IPS-NIHi7 (cell line): Measurements from ENCODE around the gene NUBPL.
"Not testable (repeated sequence)": the region's sequence is repeated elsewhere in the genome, so short reads cannot be mapped to it uniquely, and the experiment has no call there.

Experiments
- DNase-seq: peaks from one replicate; pipeline ENCODE4 v3.0.0; 2012; ENCODE audit warnings: mixed read lengths; ENCODE audit errors: extremely low spot score

NUBPL gene

GRCh38 chr14:31880935-31881334 lies 319.7 kb downstream of the NUBPL start:
- DNase-seq: peak; percentile 17

DNA sequence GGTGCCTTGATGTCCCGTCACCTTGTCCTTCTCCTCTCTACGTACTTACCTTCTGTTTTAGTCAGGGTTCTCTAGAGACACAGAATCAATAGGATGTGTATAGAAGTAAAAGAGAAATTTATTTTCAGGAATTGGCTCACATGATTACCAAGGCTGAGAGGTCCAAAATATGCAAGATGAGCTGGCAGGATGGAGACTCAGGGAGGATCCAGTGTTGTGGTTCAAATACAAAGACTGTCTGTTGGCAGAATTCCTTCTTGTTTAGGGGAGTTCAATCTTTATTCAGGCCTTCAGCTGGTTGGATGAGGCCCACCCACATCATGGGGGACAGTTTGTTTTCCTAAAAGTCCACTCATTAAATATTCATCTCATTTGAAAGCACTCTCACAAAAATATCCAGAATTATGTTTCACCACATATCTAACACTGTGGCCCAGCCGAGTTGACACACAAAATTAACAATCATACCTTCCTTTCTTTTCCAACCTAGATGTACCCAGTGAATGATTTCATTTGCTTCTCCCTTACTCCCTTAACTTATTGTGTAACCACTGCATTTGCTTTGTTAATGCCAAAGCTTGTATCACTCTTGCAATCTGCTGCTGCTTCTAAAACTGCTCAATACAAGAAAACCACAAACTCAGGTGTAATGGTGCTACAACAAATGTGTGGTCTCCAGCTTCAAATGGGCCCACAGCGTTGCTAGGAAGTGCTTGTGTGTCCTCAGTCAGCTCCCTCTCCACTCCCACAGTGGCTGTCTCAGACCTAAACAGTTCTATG lies 320.5 kb downstream of the NUBPL start:
- no peak for DNase-seq

GRCh38 chr14:31884238-31884637 lies 323.0 kb downstream of the NUBPL start:
- no peak for DNase-seq

DNA sequence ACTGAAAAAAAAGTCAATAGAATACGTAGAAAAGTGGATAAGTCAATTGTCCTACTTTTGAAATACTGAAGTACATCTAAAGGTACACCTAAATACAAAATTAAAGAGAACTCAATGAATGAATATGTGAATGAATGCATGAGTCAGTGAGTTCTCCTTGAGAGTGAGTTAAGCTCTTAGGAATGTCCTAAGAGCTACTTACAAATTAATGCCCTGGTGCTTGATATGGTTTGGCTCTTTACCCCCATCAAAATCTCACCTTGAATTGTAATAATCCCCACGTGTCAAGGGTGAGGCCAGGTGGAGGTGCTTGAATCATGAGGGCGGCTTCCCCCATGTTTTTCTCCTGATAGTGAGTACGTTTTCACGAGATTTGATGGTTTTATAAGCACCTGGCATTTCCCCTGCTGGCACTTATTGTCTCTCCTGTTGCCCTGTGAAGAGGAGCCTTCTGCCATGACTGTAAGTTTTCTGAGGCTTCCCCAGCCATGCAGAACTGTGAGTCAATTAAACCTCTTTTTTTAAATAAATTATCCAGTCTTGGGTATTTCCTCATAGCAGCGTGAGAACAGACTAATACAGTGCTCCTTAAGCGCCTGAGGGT lies 323.7 kb downstream of the NUBPL start:
- DNase-seq: no peak

DNA sequence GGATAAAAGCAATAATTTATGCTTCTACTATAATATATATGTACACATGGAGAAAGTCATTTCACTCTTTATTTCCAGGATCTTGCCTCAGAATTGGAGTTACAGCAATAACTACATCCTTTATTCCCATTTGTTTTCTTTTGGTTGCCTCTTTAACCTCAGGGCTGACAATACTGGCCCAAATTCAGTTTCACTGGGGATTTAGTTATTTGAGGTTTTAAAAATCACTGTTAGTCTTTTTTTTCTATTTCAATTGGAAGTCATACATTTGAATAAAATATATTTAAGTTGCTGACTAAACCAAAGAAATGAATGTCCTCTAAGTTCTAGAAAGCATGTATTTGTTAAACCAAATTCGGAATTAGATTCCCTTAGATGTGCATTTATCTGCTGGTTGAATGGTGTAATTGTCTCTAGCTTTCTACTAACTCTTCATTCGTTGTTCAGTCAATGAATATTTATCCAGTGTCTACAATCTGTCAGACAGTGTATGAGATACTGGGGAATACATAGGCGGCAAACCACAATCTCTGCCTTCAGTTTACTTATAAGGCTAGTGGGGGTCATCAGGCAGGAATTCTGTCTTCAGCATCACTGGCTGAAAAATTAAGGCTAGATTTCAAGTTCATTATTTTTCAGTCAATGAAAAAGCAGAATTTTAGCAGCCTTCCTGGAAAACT lies 325.1 kb downstream of the NUBPL start:
- no peak for DNase-seq

- DNase-seq: no peak
Observed at GRCh38 chr14:31887929-31888580, 326.9 kb downstream of the NUBPL start.

DNA sequence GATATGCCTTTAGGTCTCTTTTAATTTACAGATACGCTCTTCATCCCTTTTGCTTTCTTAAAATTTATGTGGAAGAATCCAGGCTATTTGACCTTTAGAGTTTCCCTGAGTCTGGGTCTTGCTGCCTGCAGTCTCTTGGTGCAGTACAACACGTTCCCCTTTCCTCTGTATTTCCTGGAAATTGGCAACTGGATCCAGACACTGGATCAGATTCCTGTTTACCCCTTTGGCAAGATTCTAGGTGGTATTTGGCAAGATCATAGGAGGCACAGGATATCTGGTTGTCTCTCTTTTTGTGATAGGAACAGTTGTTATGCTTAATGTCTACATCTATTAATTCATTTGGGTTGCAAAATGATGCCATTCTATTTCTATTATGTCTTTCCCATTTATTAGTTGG lies 328.1 kb downstream of the NUBPL start:
- no peak for DNase-seq

- not testable (repeated sequence) for DNase-seq
Observed at GRCh38 chr14:31890202-31890601, 329.0 kb downstream of the NUBPL start.

DNA sequence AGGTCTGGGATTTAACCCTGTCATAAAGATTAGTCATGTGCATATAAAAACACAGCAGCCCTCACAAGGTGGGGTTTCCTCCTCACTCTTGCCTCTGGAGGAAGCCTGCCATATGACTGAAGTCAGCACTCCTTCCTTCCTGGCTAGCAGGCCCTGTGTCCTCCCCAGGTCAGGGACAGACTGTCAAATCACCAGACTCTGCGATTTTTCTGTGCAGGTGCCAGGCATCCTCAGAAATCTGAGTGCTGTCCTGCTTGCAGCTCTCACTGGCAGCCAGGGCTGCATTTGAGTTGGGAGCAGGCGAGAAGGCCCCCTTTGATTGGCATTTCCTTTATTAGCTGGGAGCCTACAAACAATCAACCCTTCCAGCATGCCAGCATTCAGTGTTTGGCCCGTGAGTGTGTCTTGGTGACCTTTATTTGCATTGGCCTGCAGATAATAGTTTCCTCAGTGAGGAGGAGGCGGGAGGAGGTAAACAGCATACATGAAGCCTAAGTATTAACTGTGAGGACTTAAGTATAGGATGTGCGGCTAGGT lies 332.1 kb downstream of the NUBPL start:
- DNase-seq: no peak

- DNase-seq: no peak
Observed at GRCh38 chr14:31894351-31894750, 333.1 kb downstream of the NUBPL start.

- DNase-seq: no peak
Observed at GRCh38 chr14:31895206-31895605, 334.0 kb downstream of the NUBPL start.

DNA sequence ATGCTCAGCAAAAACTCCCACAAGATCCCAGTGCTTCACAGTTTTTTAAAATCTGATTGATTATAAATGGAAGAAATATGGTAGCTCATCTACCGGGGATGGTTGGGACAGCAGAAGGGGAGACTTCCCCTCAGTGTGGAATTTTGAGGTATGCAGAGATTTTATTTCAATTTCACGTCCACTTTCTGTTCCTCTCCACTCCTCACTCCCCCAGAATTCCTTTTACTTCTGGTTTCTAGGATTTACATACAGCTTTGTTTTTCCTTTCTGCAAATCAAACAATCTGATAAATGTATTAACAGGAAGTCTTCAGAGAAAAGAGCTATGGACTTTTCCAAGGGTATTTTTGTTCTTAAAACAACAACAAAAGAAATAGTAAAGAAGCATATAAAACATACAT lies 334.4 kb downstream of the NUBPL start:
- no peak for DNase-seq

DNA sequence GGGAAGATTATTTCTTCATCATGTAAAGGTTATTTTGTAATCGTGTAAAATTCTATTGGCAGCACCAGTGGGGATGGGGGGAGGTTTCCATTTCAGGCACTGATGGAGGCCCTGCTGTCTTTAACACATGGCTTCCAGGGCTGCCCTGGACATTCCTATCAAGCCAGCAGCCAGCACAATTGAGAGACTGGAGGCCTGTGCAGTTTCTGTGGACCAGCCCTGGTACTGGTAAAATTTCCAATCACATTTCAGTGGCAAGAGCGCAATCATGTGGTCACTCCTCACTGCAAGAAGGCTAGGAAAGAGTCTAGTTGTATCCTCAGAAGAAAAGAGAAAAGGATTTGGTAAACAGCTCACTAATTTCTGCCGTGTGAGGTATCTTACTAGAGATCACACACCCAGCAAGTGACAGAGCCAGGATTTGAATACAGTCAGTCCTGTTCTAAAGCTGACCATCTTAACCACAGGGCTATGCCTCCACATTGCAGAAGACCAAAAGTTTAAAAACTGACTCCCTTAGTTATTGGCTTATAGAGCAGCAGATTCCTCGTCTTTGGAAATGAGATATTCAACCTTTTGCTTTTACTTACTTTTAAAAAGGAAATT lies 336.5 kb downstream of the NUBPL start:
- DNase-seq: no peak

GRCh38 chr14:31898838-31899528 lies 337.8 kb downstream of the NUBPL start:
- no peak for DNase-seq

DNA sequence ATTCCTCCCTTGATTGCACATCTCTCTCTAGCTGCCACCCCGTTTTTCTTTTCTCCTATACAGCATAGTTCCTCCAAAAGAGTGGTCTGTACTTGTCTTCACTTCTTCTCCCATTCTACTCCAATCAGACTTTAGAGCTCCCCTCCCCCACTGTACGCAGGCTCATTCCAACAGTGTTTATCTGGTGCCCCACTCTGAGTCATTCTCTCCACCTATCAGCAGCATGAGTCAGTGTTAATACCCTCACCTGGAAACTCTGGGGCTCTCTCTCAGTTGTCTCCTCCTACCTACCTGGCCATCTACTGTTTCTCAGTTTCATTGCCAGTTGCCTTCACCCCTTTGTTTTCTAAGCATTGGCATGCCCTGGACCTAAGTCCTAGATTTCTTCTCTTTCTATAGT lies 340.8 kb downstream of the NUBPL start:
- peak; percentile 50 for DNase-seq

DNA sequence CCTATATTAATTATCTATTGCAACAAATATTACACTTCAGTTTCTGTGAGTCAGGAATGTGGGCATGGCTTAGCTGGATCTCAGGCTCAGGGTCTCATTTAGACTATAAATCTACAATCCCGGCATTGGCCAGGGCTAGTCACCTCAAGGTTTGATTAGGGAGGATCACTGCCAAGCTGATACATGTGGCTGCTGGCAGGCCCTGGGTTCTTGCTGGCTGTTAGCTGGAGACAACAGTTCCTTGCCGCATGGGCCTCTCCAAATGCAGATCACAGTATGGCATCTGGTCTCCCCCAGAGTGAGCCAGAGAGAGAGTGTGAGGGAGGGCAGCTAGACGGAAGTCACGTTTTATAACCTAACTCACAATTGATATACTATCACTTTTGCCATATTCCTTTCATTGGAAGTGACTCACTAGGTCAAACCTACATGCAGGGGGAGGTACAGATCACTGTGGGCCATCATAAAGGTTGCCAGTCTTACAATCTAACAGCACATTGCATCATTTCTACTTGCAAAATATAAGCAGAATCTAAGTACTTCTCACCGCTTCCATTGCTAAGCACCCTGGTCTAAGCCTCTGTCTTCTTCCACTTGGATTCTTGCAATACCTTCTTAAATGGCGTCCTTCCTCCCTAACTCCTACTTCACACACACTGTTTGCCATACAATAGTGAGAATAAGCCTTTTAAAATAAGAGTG lies 341.9 kb downstream of the NUBPL start:
- DNase-seq: no peak

- DNase-seq: no peak
Observed at GRCh38 chr14:31909977-31910376, 348.8 kb downstream of the NUBPL start.
